CD4-positive, alpha-beta T cell treated with Interleukin-12 subunit alpha and Interleukin-12 subunit beta, for 1 hour (primary cell): Measurements from ENCODE around the gene ZMIZ1.

Experiments
- DNase-seq: peaks from one replicate; pipeline ENCODE4 v3.0.0-alpha.2; 2020

Gene ZMIZ1

DNA sequence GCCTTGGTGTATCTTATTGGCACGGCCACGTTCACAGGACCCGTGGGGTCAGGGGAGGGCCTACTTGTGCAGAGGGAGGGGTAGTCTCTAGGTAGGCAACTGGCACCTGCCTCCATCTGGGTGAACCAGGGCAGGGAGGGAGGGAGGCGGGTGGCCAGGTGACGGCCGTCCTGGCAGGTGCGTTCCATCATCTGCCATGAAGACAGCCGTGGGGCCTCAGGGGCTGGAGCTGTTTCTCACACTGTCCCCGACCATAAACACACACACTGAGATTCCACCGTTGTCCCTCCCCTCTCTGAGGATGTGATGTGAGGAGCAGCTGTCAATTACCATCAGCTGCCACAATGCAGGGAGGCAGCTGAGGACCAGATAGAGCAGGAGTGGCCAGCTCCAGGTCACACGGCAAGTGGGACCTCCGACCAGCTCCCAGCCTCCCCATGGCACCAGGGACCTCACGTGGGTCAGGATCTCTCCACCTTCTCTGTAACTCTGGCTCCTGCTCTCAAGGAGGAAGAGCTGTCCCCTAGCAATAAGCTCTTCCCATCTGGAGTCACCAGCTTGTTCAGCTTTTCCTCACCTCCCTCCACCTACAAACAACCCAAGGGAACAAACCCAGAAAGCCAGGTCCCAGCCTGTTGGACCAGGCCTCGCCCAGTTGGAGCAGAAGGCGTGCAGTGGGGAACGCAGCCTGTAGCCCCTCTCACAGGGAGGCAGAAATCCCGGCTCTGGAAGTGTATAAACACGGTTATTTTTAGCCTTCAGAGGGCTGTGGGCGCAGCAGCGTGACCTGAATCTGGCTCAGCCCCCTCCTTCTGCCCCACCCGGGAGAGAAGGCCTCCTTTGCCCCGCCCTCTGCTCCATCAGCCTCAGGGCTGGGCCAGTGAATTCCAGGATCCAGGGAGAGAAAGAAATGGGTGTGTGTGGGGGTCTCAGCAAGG, 33.1 kb downstream of the ZMIZ1 start:
- no peak for DNase-seq

GRCh38 chr10:79102498-79102874, 33.7 kb downstream of the ZMIZ1 start:
- DNase-seq: no peak

DNA sequence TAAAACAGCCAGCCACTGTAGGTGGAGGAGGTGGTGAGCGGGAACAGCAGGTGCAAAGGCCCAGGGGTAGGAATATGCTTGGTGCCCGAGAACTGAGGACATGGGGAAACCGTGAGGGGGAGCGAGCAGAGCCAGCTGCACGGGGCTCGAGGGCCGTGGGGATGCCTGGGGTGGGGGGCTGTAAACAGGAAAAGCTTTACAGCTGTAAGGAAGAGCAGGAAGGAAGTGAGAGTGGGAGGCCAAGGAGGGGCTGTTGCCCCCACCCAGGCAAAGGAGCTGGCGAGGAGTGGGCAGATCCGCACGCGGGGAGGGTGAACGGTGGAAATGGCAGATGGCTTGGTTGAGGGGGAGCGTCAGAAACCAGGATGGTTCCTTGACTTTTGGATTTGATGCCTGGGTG, 34.4 kb downstream of the ZMIZ1 start:
- no peak for DNase-seq

DNA sequence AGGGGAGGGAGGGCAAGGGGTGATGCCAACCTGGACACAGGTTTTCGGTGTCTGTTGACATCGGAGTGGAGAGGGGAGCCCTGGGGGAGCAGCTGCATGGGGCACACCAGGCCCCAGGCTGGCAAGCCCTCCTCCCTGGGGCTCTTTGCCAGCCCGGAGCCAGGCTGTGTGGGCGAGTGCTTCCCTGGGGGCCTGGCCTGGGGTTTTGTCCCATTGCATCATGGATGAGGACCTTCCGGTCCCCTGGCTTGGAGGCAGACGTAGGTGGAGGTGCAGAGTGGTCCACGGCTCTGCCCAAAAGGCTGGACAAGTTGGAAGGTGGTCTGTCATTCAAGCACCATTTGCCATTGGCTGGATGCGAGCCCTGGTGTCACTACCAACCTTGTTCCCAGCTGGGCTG, 34.8 kb downstream of the ZMIZ1 start:
- no peak for DNase-seq

DNA sequence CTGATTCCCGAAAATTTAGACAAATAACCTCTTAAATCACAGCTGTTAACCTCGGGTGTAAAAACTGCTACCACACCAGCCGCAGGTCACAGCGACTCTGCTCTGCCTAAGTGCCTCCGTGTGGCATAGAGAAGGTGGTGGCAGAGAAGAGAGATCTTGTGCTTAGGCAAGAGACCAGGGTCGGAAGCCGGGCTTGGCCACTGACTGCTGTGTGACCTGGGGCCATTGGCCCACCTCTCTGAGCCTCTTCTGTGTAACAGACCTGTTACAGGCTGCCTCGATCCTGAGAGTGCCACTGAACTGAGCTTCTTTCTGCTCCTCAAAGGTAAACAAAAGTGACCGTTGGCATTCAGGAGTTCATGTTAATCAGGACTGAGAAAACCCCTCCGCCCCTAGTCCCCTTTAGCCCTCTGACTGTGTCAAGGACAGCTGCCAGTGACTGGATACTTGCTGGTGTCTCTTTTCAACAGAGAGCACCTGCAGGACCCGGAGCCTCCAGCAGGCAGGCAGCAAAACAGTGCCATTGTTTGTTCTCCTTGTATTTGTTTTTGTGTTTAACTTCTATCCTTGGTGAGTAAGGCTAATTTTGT, 36.5 kb downstream of the ZMIZ1 start:
- no peak for DNase-seq

- no peak for DNase-seq
These were observed 37.1 kb downstream of the ZMIZ1 start for GRCh38 chr10:79105818-79106217.

GRCh38 chr10:79106256-79107050, 37.7 kb downstream of the ZMIZ1 start:
- no peak for DNase-seq

DNA sequence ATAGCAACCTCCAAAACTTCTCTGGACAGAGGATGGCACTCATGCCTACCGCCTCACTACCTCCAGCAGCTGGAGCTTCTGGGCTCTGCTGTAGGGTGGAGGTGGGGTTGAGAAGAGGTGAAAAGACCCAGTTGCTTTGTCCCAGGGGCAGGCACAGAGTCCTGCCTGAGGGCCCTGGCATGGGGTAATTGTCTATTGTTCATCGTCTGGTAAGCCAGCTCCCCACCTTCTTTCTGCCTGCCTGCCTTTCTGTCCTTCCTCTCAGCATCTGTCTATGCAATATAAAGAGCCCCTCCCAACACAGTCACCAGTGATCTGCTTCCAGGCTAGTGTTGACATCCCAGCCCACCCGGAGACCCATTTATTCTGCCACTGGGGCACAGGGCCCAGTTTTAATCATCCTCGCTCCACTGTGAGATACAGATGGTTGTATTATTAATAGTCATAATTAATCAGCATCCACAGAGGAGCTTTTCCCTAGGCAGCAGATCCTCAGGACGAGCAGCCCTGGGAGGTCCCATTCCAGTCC, 39.0 kb downstream of the ZMIZ1 start:
- no peak for DNase-seq

DNA sequence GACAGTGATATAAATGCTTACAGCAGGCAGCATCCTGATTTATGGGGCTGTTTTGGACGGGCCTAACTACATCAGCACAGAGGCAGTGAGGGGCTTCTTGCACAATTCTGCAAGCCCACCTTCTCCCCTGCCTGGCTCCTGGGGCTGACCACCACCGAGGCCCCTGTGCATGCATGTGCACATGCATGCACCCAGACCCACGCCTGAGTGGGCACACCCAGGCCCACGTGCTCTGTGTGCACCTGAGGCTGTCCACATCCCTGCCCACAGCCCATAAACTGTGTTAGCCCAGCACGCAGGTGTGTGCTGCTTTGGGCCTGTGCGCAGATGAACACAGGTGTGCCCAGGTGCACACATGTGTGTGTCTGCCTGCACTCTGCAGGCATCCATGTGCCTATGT, 40.0 kb downstream of the ZMIZ1 start:
- DNase-seq: no peak

- no peak for DNase-seq
These were observed 42.7 kb downstream of the ZMIZ1 start for GRCh38 chr10:79111427-79111826.

DNA sequence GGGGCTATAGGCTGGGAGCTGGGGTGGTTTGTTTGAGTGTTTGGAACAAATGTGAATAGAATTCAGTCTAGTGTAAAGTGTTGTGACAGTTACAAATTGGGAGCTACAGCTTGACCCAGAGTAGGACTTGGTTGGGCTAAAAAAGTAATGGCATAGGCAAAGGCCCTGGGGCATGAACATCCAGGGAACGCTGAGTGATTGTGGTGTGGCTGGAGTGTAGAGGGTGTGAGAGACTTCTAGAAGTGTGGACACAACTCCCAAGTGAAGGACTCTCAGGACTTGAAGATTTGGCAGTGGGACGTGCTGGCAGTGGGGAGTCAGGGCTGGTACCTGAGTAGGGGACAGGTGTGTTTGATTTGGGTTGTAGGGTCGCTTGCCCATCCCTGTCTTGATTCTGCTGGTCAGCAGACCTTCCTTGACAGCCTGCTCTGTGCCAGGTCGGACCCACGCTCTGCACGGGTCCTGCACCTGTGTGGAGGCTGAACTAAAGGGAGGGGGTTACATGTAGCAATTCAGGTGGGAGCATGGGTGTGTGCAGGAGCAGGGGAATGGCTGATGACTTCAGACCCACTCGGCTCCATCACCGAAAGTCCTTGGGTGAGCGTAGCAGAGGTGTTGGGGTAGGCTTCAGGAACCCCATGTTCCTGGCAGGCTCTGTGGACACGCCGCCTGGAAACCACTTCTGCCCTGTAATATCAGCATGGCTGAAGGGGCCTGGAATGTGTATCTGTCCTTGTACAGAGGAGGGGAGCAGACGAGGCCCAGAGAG, 43.3 kb downstream of the ZMIZ1 start:
- no peak for DNase-seq

DNA sequence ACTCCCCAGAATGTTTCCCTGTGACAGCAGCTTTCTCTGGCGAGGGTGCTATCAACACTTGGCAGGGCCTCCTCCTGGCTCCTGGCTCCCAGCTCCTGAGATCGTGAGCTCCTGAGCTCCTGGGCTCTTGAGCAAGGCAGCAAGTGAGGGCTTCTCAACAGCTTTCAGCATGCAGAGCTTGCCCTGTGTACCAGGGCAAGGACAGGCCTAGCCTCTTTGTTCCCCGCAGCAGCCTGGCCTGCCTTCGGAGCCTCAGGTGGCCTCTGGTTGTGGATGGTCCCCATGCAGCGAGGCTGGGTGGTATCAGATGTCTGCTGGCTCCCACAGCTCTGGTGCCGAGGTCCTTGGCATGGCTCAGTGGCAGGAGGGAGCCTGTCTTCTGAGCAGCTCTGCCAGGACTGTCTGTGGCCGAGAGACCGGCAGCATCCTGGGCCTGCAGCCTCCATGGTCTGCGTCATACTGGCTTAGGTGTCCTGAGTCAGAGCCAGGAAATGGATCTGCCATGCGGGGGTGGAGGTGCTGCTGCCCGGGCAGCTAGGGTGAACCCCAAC, 44.2 kb downstream of the ZMIZ1 start:
- DNase-seq: no peak

- DNase-seq: no peak
These were observed 45.1 kb downstream of the ZMIZ1 start for GRCh38 chr10:79113827-79114226.

DNA sequence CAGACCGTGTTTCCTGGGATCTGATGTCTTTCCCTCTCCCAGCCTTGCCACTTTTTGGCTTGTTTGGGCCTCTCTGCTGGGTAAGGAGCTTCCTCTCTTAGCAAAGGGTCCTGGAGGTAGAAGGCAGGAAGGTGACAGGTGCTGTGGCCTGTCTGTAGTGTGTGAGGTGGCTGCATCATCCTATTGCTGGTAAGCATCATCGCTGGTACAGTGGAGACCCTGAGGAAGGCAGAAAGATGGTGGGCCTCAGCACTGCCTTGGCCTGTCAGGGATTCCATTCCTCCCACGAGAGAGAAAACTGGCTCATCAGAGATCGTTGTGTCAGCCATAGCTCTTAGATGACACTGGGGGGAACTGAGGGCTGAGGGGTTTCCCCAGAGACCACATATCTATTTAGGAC, 46.5 kb downstream of the ZMIZ1 start:
- DNase-seq: no peak

GRCh38 chr10:79116368-79116767, 47.6 kb downstream of the ZMIZ1 start:
- DNase-seq: no peak

DNA sequence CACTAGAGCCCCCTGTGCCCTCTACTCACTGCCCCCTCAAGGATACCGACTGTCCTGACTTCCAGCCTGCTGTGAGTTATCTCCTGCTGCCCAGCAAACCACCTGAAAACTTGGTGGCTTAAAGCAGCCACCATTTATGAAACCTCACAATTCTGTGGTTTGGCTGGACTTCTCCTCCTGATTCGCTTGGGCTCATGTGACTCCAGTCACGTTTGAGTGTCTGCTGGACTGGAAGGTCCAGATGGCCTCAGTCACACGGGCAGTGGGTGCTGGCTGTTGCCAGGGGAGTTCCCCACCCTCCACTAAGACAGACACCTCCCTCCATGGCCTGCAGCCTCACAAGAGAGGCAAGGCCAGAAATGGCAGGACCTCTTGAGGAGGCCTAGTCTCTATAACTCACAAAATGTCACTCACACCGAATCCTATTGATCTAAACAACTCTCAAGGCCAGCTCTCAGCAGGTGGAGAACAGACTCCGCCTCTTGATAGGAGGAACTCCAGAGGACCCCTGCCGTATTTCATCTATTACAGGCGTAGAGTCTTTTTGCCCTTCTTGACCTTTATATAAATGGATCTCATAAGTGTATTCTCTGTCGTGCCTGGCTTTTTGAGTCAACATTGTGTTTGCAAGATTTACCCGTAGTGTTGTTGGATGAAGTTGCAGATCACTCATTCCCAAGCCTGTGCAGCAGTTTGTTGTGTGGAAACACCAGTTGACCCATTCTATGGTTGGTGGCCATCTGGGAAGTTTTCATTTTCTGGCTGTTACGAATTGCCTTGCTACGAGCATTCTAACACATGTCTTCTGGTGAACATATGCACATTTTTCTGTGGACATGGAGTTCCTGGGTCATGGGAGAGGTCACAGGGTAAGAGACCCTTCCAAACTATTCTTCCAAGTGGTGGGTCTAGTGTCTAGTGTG, 48.3 kb downstream of the ZMIZ1 start:
- DNase-seq: no peak

GRCh38 chr10:79118286-79119202, 49.8 kb downstream of the ZMIZ1 start:
- DNase-seq: no peak

DNA sequence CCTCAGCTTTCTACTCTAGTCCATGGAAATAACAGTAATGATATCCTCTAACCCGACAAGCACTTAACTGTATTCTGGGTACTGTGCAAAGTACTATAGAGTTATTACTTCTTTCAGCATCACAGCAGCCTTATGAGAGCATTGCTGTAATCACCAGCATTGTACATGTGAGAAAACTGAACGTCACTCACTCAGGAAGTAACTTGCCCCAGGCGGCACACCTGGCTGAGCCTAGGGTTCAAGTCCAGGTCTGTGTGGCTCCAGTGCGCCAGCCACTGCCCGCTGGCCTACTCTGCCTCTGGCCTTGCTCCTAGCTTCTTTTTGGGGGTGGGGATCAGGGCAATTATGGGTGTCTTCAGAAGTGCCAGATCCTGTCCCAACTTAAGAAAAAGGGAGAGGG, 50.5 kb downstream of the ZMIZ1 start:
- DNase-seq: no peak

DNA sequence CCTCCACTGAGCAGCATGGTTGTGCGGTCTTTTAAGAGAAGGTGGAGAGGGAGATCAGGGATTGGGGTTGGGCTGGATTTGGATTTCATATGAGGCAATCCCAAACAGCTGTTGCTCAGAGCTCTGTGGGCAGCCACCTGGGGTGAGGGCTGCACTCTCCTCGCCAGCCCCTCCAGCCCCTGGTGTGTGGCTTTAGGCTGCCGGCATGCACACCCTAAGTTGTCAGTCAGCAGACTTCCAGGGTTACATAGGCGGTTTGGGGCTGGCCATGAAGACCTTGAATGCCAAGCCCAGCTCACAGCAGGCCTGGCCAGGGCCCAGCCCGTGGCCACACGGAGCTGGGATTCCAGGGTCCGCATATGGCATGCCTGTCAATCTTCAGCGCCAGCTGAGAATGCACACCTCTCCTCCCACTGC, 54.8 kb downstream of the ZMIZ1 start:
- no peak for DNase-seq

- DNase-seq: no peak
These were observed 55.3 kb downstream of the ZMIZ1 start for GRCh38 chr10:79124066-79124465.
